IMR-90 (cell line): Measurements from ENCODE around the gene ACOD1.

Source experiments
- CEBPB ChIP-seq: IDR thresholded peaks from 2 replicates; pipeline ENCODE4 v1.6.1; 2012; ENCODE audit warnings: low read depth, low read length, improper control_type of control experiment
- CTCF ChIP-seq: conservative IDR thresholded peaks from 2 replicates; pipeline ENCODE4 v1.5.1; 2012; ENCODE audit warnings: mild to moderate bottlenecking, low read depth, low read length, improper control_type of control experiment
- FOS ChIP-seq: fragments of 150-350 bp; IDR thresholded peaks from 2 replicates; pipeline ENCODE4 v1.6.1; 2016; ENCODE audit warnings: low read depth, low read length
- MAFK ChIP-seq: IDR thresholded peaks from 2 replicates; pipeline ENCODE4 v1.6.1; 2012; ENCODE audit warnings: low read depth, low read length, improper control_type of control experiment
- MAZ ChIP-seq: IDR thresholded peaks from 2 replicates; pipeline ENCODE4 v1.6.1; 2012; ENCODE audit warnings: low read depth, mild to moderate bottlenecking, low read length, improper control_type of control experiment, moderate library complexity, borderline replicate concordance
- POLR2A ChIP-seq: IDR thresholded peaks from 2 replicates; pipeline ENCODE4 v1.6.1; 2012; ENCODE audit warnings: mild to moderate bottlenecking, low read depth, low read length
- RCOR1 ChIP-seq: IDR thresholded peaks from 2 replicates; pipeline ENCODE4 v1.6.1; 2012; ENCODE audit warnings: mild to moderate bottlenecking, low read length, improper control_type of control experiment; ENCODE audit not compliant: insufficient replicate concordance
- SMC3 ChIP-seq: fragments of 150-350 bp; IDR thresholded peaks from 2 replicates; pipeline ENCODE4 v1.6.1; 2016; ENCODE audit warnings: low read depth, mild to moderate bottlenecking, antibody characterized with exemption, low read length, moderate library complexity
- USF2 ChIP-seq: fragments of 150-350 bp; IDR thresholded peaks from 2 replicates; pipeline ENCODE4 v1.6.1; 2017; ENCODE audit warnings: mild to moderate bottlenecking, antibody characterized with exemption, low read length, low read depth

DNA sequence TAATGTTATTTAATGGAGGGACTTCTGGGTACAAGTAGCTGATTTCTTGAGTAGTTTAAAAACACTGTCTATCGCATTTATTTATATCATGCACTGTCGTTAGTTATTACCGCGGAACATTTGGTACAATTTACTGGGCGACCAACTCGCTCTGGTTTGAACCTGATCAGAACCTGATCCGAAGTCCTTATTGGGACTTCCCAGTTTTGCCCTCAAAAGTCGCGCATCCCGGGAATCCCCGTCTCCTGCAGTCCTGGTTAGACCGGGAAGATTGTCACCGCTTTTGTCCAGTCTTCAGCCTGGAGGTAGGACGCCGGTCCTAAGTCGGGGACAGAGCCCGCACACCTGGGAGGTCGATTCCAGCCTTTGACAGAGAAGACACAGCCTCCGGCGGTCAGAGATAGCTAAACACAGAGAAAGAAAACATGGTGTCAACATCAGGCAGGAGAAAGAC is 44.3 kb downstream of the ACOD1 start:
- TF ChIP-seq POLR2A, result no peak
- TF ChIP-seq CEBPB, result no peak
- TF ChIP-seq CTCF, result no peak
- no peak for TF ChIP-seq USF2
- TF ChIP-seq FOS, result no peak
- TF ChIP-seq RCOR1, result no peak
- TF ChIP-seq MAZ, result no peak
- no peak for TF ChIP-seq MAFK
- no peak for TF ChIP-seq SMC3
